MCF 10A (cell line): ENCODE data around the gene PTCH1. TPM values are rescaled to one million over a fixed set of nuclear protein-coding genes. Genes with fewer than 3 reads are reported as not detected.

ENCODE experiments used
- BruUV-seq: library from RNA; stranded (reverse); fragments of 400-500 nt; replicated peaks from 2 replicates; lab custom pipeline; 2021; lab: Mats Ljungman, UMichigan
- CTCF ChIA-PET: fragments of 300-600 bp; sonication (Branson Sonifier 250); formaldehyde crosslinking; extraction: SDS; loops from one replicate; lab custom pipeline; 2021; ENCODE audit warnings: antibody characterized with exemption, inconsistent platforms; lab: Yijun Ruan, JAX
- POLR2A ChIA-PET: fragments of 300-600, 350-650 bp; sonication (Branson Sonifier 250); formaldehyde crosslinking; extraction: SDS; loops from one replicate; lab custom pipeline; 2020; ENCODE audit warnings: antibody characterized with exemption, inconsistent platforms; lab: Yijun Ruan, JAX
- DNase-seq: peaks from one replicate; pipeline ENCODE4 v3.0.0-alpha.2; 2018; ENCODE audit not compliant: unreplicated experiment
- H3K27ac Mint-ChIP-seq: one replicate; pipeline ENCODE4 v1.8.0; 2022; ENCODE audit warnings: mild to moderate bottlenecking, low read depth, mixed read lengths; ENCODE audit not compliant: unreplicated experiment
- H3K27me3 Mint-ChIP-seq: one replicate; pipeline ENCODE4 v1.8.0; 2022; ENCODE audit warnings: mixed read lengths; ENCODE audit not compliant: insufficient read depth, unreplicated experiment
- H3K36me3 Mint-ChIP-seq: one replicate; pipeline ENCODE4 v1.8.0; 2022; ENCODE audit warnings: mild to moderate bottlenecking, moderate library complexity, mixed read lengths; ENCODE audit not compliant: insufficient read depth, unreplicated experiment
- H3K4me1 Mint-ChIP-seq: one replicate; pipeline ENCODE4 v1.8.0; 2022; ENCODE audit warnings: mixed read lengths; ENCODE audit not compliant: insufficient read depth, unreplicated experiment
- H3K4me3 Mint-ChIP-seq: one replicate; pipeline ENCODE4 v1.8.0; 2022; ENCODE audit warnings: mild to moderate bottlenecking, moderate library complexity, mixed read lengths; ENCODE audit not compliant: unreplicated experiment
- H3K9me3 Mint-ChIP-seq: one replicate; pipeline ENCODE4 v1.8.0; 2022; ENCODE audit warnings: mixed read lengths; ENCODE audit not compliant: unreplicated experiment
- CTCF ChIP-seq: fragments of 200-600 bp; IDR thresholded peaks from one replicate; pipeline ENCODE4 v1.8.0; 2022; ENCODE audit warnings: antibody characterized with exemption, mild to moderate bottlenecking; ENCODE audit not compliant: unreplicated experiment
- intact Hi-C: fragments of 100-400 bp; cut with micrococcal nuclease; formaldehyde crosslinking; loops from 2 replicates; pipeline ENCODE4 v1.14.1; 2022
- total RNA-seq: library from RNA; stranded (reverse); gene quantifications from 2 replicates; pipeline ENCODE4 v1.2.3, GENCODE V29; 2022

The PTCH1 gene
- total RNA-seq, 1 experiment from 2014 or later: 3.6 TPM

- peaks cover 18% of the 10 kb centered on the region for H3K36me3 Mint-ChIP-seq
- no peak for DNase-seq
- H3K27me3 Mint-ChIP-seq: no peaks in the 10 kb centered on the region
- H3K9me3 Mint-ChIP-seq: no peaks in the 10 kb centered on the region
- intact Hi-C loops: no loop called here
- ChIA-PET POLR2A (no interaction called here), CTCF (no interaction called here)
- no TSS peak for BruUV-seq
- no peak overlapping the region for H3K27ac Mint-ChIP-seq
- H3K4me3 Mint-ChIP-seq: no peak overlapping the region
- TF ChIP-seq CTCF: no peak
- no peaks in the 10 kb centered on the region for H3K4me1 Mint-ChIP-seq
Observed at GRCh38 chr9:95480346-95480745, 36.4 kb downstream of the PTCH1 start.

- BruUV-seq: no TSS peak
- no peaks in the 10 kb centered on the region for H3K4me1 Mint-ChIP-seq
Observed at GRCh38 chr9:95479330-95479729, 37.4 kb downstream of the PTCH1 start.

GRCh38 chr9:95478335-95478734 lies 38.4 kb downstream of the PTCH1 start:
- intact Hi-C loops: no loop called here
- no peak for TF ChIP-seq CTCF
- DNase-seq: no peak
- BruUV-seq: no TSS peak
- peaks cover 31% of the 10 kb centered on the region for H3K36me3 Mint-ChIP-seq
- CTCF ChIA-PET: interaction anchor here (0.7 kb wide), 1 partner anchor 351 kb away, joined by 3 read pairs; no protein-coding TSS in a partner anchor
- POLR2A ChIA-PET: no interaction called here
- no peaks in the 10 kb centered on the region for H3K27me3 Mint-ChIP-seq
- no peak overlapping the region for H3K4me3 Mint-ChIP-seq
- H3K9me3 Mint-ChIP-seq: no peaks in the 10 kb centered on the region
- no peak overlapping the region for H3K27ac Mint-ChIP-seq
- no peaks in the 10 kb centered on the region for H3K4me1 Mint-ChIP-seq

More at GRCh38 chr9:95479330-95479729, 37.4 kb downstream of the PTCH1 start:
- Mint-ChIP-seq H3K27ac (no peak overlapping the region), H3K4me3 (no peak overlapping the region), H3K9me3 (no peaks in the 10 kb centered on the region), H3K36me3 (peaks cover 24% of the 10 kb centered on the region), H3K27me3 (no peaks in the 10 kb centered on the region)
- ChIA-PET POLR2A (no interaction called here), CTCF (no interaction called here)
- no peak for DNase-seq
- intact Hi-C loops: no loop called here
- no peak for TF ChIP-seq CTCF

- ChIA-PET POLR2A (no interaction called here), CTCF (no interaction called here)
- peaks cover 34% of the 10 kb centered on the region for H3K36me3 Mint-ChIP-seq
- no peak for TF ChIP-seq CTCF
- H3K9me3 Mint-ChIP-seq: no peaks in the 10 kb centered on the region
- intact Hi-C loops: no loop called here
- H3K27me3 Mint-ChIP-seq: no peaks in the 10 kb centered on the region
- no TSS peak for BruUV-seq
- no peak for DNase-seq
- no peaks in the 10 kb centered on the region for H3K4me1 Mint-ChIP-seq
- no peak overlapping the region for H3K4me3 Mint-ChIP-seq
- no peak overlapping the region for H3K27ac Mint-ChIP-seq
Observed at GRCh38 chr9:95477885-95478284, 38.9 kb downstream of the PTCH1 start.
